ENCODE results near the gene CHRNA3. TPM values are rescaled to one million over a fixed set of nuclear protein-coding genes. Genes with fewer than 3 reads are reported as not detected.
A peak's percentile ranks its signal among the peaks of the same experiment; 100 is the strongest.

CHRNA3 gene
- total RNA-seq, 1 donor from 2014 or later: not detected

DNA sequence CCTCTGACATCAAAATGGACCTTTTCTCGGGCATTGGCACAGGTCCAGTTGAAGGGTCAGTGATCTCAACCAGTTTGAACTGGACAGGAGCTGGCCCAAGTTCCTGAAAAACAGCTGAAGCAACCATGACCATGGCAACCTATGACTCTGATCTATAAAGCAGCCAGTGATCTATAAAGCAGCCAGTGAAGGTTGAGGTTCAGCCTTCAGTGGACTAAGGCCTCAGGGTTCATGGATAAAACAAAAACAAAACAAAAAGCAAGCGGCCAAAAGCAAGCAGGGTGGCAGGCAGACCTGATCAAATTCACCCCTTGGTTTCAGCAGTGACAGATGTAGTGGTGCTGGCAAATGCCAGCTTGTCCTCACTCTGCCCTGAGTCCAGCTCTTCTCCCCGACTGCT lies 30.2 kb upstream of the CHRNA3 start:
- Histone ChIP-seq H3K36me3 (ENCODE audit: control insufficient read depth, insufficient read depth, low read length) (no peaks in the 10 kb centered on the region), H3K27me3 (ENCODE audit: control insufficient read depth, insufficient read depth, low read length) (no peaks in the 10 kb centered on the region), H3K4me3 (ENCODE audit: low read depth, low read length) (no peak overlapping the region)
- FAIRE-seq (no peak), DNase-seq (ENCODE audit: low read depth) (no peak)
- TF ChIP-seq, protein P1, sequence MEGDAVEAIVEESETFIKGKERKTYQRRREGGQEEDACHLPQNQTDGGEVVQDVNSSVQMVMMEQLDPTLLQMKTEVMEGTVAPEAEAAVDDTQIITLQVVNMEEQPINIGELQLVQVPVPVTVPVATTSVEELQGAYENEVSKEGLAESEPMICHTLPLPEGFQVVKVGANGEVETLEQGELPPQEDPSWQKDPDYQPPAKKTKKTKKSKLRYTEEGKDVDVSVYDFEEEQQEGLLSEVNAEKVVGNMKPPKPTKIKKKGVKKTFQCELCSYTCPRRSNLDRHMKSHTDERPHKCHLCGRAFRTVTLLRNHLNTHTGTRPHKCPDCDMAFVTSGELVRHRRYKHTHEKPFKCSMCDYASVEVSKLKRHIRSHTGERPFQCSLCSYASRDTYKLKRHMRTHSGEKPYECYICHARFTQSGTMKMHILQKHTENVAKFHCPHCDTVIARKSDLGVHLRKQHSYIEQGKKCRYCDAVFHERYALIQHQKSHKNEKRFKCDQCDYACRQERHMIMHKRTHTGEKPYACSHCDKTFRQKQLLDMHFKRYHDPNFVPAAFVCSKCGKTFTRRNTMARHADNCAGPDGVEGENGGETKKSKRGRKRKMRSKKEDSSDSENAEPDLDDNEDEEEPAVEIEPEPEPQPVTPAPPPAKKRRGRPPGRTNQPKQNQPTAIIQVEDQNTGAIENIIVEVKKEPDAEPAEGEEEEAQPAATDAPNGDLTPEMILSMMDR (IDR thresholded peaks at IDR 0.05; ENCODE audit: insufficient read depth, low read length, severe bottlenecking): no peak

DNA sequence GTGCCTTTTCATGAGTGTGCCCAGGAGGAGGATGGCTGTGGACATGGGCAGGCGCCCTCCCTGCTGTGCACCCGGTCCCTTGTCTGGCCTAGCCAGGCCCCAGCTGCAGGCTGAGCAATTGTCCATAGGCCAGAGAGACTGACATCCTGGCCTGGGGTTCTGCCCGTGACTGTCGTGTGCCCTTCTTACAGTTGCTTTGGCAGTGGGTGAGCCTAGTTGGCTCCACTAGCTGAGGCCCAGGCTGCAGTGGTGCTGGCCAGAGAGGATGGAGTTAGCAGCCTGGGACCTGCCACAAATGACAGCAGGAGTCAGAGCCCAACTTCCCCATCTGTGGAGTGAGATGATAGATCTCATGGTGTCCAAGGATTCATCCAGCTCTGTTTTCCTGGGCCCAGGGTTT lies 29.2 kb upstream of the CHRNA3 start:
- TF ChIP-seq, protein P1 (IDR thresholded peaks at IDR 0.05; ENCODE audit: insufficient read depth, low read length, severe bottlenecking): no peak
- FAIRE-seq (no peak), DNase-seq (ENCODE audit: low read depth) (no peak)
- H3K4me3 ChIP-seq (ENCODE audit: low read depth, low read length): no peak overlapping the region
- no peaks in the 10 kb centered on the region for H3K36me3 ChIP-seq (ENCODE audit: control insufficient read depth, insufficient read depth, low read length)
- no peaks in the 10 kb centered on the region for H3K27me3 ChIP-seq (ENCODE audit: control insufficient read depth, insufficient read depth, low read length)

DNA sequence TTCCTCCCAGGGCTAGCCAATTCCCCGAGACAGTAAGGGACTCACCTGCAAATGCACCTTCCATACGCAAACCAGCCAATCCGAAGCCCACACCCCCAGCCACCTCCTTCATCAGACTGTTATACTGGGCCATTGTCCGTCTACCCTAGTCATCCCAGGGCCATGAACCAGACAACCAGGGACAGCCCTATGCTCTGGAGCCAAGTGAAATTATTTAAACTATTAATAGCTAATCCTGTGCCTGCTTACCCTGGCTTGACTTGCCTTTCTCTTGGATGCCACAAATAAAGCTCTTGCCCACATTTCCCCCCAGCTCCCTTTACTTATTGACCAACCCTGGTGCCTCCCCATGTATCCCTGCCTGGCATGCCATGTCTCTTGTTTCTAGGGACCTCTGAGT lies 24.2 kb upstream of the CHRNA3 start:
- H3K27me3 ChIP-seq (ENCODE audit: control insufficient read depth, insufficient read depth, low read length): peaks cover 2% of the 10 kb centered on the region
- no peak overlapping the region for H3K4me3 ChIP-seq (ENCODE audit: low read depth, low read length)
- TF ChIP-seq, protein P1 (IDR thresholded peaks at IDR 0.05; ENCODE audit: insufficient read depth, low read length, severe bottlenecking): no peak
- no peaks in the 10 kb centered on the region for H3K36me3 ChIP-seq (ENCODE audit: control insufficient read depth, insufficient read depth, low read length)
- FAIRE-seq (no peak), DNase-seq (ENCODE audit: low read depth) (no peak)

DNA sequence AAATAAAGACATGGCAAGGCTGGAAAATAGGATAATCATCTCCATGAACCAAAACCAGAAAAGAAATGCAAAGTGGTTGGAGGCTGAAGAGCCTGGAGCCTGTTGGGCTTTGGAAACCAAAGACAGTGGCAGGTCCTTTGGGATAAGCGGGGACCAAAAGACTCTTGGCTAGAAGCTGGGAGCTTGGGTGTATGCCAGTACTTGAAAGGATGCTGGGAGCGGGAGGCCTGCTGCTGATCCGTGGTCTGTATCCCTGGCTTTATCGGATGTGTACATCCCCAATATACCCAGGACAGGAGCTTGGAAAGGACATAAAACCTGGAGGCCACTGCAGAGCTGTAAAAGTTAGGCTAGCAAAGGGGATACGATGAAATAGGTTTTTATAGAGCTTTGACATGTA lies 21.5 kb upstream of the CHRNA3 start:
- DNase-seq (ENCODE audit: low read depth) (no peak), FAIRE-seq (no peak)
- TF ChIP-seq, protein P1 (IDR thresholded peaks at IDR 0.05; ENCODE audit: insufficient read depth, low read length, severe bottlenecking): no peak
- no peak overlapping the region for H3K4me3 ChIP-seq (ENCODE audit: low read depth, low read length)
- peaks cover 2% of the 10 kb centered on the region for H3K27me3 ChIP-seq (ENCODE audit: control insufficient read depth, insufficient read depth, low read length)
- H3K36me3 ChIP-seq (ENCODE audit: control insufficient read depth, insufficient read depth, low read length): no peaks in the 10 kb centered on the region

DNA sequence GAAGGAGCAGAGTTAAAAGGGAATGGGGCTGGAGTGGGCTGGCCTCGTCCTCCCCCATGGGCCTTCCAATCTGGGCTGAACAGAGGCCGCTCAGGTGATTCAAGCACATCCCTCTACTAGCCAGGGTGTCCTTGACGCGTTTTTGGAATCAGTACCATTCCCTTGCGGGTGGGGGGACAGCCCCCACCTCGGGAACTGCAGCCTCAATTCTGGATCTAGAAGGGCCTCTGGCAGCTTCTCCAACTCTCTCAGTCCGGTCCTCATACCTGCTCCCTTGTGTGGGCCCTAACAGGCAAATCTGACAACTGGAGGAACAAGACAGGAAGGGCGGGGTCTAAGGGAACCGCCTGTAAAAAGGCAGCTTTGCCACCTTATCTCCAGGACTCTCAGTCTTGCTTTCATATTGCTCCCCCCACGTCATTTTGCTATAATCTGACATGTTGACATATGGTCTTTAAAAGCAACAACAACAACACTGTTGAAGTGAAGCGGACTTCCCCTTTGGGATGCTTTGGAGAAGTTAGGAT lies 21.0 kb upstream of the CHRNA3 start:
- TF ChIP-seq, protein P1 (IDR thresholded peaks at IDR 0.05; ENCODE audit: insufficient read depth, low read length, severe bottlenecking): no peak
- FAIRE-seq (no peak), DNase-seq (ENCODE audit: low read depth) (no peak)
- Histone ChIP-seq H3K4me3 (ENCODE audit: low read depth, low read length) (no peak overlapping the region), H3K27me3 (ENCODE audit: control insufficient read depth, insufficient read depth, low read length) (peaks cover 2% of the 10 kb centered on the region), H3K36me3 (ENCODE audit: control insufficient read depth, insufficient read depth, low read length) (no peaks in the 10 kb centered on the region)

DNA sequence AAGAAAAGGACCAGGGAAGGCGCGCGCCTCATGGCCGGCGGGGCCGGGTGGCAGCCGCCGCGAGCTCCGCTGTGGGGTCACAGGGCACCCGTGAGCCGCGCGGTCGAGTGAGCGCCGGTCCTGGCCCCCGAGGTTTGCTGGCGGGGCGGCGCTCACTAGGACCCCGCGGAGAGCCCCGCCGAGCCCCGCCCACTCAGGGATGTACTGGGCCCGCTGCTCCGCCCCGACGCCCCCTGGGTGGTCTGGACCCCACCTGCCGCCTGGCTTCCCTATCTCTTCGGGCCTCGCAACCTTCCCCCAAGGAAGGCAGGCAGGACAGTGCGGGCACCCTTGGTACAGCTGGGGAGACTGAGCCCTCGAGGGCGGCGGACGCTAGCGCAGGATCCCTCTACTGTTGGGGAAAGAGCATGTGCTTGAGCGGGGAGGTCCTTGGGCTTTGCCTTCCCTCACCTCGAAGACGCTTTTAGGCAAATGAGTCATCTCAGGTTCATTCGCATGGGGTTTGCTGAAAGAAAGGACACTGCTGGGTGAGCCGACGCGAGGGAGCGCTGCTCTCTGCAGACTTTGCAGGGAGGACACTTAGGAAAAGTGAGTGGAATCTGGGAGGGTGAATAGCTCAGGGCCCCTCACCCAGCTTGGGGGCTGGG lies 20.4 kb upstream of the CHRNA3 start, which contains the start of gene CHRNB4:
Gene CHRNB4 (minus strand): TSS at position 109 of the 647 bp plus-strand sequence. CDS start 77 bp downstream, at position 32.
- DNase-seq (ENCODE audit: low read depth) (peak; percentile 70), FAIRE-seq (no peak)
- TF ChIP-seq, protein P1 (IDR thresholded peaks at IDR 0.05; ENCODE audit: insufficient read depth, low read length, severe bottlenecking): peak; percentile 29
- Histone ChIP-seq H3K27me3 (ENCODE audit: control insufficient read depth, insufficient read depth, low read length) (peaks cover 2% of the 10 kb centered on the region), H3K36me3 (ENCODE audit: control insufficient read depth, insufficient read depth, low read length) (no peaks in the 10 kb centered on the region), H3K4me3 (ENCODE audit: low read depth, low read length) (peak within 1 kb of the TSS; percentile 34)

All from bronchial epithelial cell (primary cell).